K562 treated with DMSO at 1 percent for 48 hours (cell line): ENCODE results near the gene KANK3. TPM values are rescaled to one million over a fixed set of nuclear protein-coding genes. Genes with fewer than 3 reads are reported as not detected.

ENCODE experiments used
- total RNA-seq: library from RNA; unstranded; fragments of 300-600 nt; gene quantifications from 2 replicates; pipeline ENCODE4 v1.2.3, GENCODE V29; 2022; ENCODE audit warnings: low replicate concordance; ENCODE audit errors: extremely low read depth

KANK3 gene
- total RNA-seq: not detected in 2 replicates

DNA sequence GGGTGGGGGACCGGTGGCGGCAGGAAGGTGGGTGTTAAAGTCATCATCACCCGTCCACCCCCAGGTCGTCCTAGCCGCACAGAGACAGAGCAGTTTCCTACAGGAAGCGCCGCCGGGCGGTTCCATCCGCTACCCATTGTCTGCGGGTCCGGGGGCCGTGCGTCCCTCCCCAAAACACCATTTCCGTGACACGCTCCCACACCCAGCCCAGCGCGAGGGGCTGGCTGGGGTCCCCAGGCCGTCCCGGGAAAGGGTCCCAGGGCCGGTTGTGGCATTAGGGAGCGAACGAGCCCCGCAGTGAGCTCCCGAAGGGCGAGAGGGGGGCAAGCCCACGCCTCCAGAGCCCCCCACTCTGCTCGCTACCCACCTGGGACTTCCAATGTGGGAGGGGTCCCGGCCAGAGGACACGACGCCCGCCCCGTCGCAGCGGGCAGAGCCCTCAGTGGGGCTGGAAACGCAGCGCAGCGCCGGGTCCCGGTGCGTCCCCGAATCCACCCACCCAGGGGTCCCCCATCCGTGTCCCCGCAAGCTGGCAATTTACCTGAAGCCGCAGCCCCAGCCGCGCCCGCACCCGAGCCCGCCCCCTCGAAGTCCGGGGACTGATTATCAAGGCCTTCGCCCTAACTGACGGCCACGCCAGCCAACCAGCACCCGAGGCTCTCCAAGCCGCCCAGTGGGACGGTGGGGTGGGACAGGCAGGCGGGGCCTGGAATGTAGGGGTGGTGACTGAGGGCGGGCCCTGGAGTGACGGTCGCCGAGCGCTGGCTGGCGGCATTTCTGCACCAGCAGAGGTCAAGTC lies at the start of gene KANK3:
Gene KANK3, minus strand, starts transcription at position 579 of the 799 bp plus-strand sequence. CDS start 5,434 bp downstream, outside the sequence.

DNA sequence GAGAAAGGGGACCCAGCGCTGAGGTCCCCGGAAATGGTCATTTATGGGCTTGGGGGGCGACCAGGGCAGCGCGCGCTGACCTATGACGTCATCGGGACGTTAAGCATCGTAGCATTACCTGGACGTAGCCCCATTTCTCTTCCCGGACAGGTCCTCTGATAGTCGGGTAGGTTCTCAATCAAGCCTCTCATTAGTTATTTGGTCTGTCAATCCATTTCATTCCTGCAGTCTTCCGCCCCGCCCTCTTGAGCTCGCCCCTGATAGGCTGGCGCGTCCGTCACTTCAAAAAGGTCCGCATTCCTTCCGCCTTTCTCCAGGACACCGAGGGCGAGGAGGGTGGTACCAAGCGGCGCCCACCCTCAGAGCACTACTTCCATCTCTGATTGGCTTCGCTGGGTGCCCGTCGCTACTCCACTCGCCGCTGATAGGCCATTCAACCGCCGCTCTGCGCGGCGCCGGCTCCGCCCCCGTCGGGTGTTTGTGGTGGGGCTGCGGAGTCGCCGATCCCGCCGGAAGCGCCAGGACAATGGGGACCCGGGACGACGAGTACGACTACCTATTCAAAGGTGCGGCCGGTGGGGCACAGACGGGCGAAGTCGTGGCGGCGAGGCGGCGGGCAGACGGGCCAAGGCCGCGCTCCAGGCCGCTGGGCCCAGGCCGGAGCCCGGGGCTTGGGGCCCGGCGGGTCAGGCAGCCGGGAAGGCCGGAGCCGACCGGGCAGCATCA lies 47.0 kb upstream of the KANK3 start, which contains the start of gene RAB11B:
Gene RAB11B, plus strand, starts transcription at position 470 of the 726 bp plus-strand sequence. Its CDS starts 57 bp downstream, at position 527.

DNA sequence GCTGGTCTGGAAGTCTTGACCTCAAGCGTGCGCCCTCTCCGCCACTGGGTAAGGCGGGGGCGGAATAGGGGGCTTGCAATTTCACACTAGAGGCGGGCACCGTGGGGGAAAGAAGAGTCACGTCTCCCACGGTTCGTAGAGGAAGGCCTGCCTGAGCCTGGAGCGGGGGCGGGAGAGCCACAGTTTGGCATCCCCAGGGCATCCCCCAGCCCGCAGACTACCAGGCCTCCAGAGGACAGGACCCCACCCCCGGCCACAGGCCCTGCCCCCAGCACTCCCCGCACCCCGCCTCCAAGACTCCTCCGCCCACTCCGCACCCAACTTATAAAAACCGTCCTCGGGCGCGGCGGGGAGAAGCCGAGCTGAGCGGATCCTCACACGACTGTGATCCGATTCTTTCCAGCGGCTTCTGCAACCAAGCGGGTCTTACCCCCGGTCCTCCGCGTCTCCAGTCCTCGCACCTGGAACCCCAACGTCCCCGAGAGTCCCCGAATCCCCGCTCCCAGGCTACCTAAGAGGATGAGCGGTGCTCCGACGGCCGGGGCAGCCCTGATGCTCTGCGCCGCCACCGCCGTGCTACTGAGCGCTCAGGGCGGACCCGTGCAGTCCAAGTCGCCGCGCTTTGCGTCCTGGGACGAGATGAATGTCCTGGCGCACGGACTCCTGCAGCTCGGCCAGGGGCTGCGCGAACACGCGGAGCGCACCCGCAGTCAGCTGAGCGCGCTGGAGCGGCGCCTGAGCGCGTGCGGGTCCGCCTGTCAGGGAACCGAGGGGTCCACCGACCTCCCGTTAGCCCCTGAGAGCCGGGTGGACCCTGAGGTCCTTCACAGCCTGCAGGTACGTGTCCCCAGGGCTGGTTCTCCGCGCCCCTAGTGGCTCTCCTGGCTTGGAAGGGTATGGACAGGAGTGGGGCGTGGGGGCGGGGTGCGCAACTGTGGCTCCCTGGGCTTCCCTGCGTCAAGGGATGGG lies 21.0 kb upstream of the KANK3 start, which contains the start of gene ANGPTL4:
Gene ANGPTL4, plus strand, starts transcription at position 353 of the 969 bp plus-strand sequence. Its CDS starts 167 bp downstream, at position 520.

DNA sequence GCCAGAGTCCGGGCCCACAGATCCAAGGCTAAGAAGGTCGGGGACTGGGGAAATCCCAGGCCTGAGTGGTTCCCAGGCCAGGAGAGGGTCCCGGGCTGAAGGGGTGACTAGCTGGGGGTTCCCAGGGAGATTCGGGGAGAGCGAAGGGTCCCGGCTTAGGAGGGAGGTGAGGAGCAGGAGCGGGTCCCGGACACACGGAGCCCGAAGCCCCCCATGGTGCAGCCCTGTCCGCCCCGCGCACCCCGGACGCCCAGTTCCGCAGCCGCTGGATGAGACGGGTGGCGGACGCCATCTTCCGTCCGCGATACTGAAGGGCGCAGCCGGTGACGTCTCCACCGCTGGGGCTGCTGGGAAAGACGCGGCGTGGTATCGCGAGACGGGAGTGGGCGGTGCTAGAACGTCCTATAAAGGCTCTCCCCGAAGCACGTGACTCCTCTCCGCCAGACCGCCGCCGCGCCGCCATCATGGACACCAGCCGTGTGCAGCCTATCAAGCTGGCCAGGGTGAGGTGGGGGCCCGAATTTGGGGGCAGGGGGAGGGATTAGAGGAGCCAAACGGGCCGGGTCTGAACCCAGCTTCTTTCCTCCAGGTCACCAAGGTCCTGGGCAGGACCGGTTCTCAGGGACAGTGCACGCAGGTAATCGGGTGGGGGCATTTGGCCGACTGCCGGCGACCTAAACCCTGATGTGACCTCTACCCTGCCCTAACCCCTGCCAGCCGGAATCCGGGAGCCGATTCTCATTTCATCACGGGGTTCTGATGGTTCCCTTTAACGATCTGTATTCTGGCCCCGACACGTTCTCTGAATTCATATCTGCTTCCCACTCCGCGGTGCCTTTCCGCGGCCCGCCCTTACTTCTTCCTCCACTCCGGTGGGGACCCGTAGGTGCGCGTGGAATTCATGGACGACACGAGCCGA lies 21.7 kb downstream of the KANK3 start, which contains the start of the genes NDUFA7 and RPS28:
Gene NDUFA7, minus strand, starts transcription at position 309 of the 919 bp plus-strand sequence. Its CDS starts 17 bp downstream, at position 292.
Gene RPS28, plus strand, starts transcription at position 430 of the 919 bp plus-strand sequence. Its CDS starts 35 bp downstream, at position 465.

DNA sequence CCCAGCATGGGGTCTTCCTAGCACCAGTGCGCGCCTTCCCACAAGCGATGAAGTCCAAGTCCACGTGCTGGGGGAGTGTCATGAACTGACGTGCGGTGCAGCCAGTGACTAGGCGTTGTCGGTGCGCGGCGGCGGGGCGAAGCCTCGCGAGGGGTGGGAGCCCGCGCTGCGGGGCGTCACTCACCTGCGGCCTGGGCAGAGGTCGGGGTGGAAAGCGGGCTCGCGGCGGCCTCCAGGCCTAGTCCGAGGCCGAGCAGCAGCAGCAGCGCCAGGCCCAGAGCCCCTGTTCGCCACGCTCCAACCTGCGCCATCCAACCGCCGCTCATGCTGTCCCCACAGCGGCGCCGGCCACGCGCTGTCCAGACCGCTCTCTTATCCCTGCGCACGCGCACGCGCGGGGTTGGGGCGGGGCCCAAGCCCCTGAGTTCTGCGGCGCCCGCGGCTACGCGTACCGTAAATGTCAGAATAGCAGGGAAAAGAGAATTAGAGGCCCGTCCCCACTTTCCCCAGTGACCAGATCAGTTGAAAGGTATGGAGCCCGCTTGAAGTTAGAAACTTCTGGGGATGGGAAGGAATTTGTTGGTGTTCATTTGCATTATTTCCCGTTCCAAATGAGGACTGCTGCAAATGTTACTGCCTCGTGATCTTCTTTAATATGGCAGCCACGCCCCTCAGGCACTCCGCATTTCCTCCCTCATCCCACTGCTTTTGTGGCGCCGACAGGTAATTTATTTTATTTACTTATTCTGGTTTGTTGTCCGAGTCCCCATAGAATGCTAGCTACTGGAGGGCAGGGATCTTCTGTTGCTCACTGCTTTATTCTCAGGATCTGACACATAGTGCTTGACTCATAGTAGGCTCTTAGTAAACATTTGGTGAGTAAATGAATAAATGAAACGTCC lies 34.8 kb downstream of the KANK3 start, which contains the start of gene CD320:
Gene CD320, minus strand, starts transcription at position 394 of the 902 bp plus-strand sequence. Its CDS starts 68 bp downstream, at position 326.

Other genes with a start within 250 kb of the KANK3 start
- not detected in 2 replicates for gene FBN3, start 193.7 kb downstream of the KANK3 start, total RNA-seq
- gene CERS4, start 133.9 kb downstream of the KANK3 start, total RNA-seq: not detected in 2 replicates
- not detected in 2 replicates for gene CD320, start 34.9 kb downstream of the KANK3 start, total RNA-seq
- not detected in 2 replicates for gene NDUFA7, start 21.9 kb downstream of the KANK3 start, total RNA-seq
- not detected in 2 replicates for gene RPS28, start 21.8 kb downstream of the KANK3 start, total RNA-seq
- not detected in 2 replicates for gene ANGPTL4, start 20.9 kb upstream of the KANK3 start, total RNA-seq
- not detected in 2 replicates for gene RAB11B, start 47.1 kb upstream of the KANK3 start, total RNA-seq
- not detected in 2 replicates for gene MARCHF2, start 70.0 kb upstream of the KANK3 start, total RNA-seq
- gene HNRNPM, start 101.7 kb upstream of the KANK3 start, total RNA-seq: not detected in 2 replicates
- gene PRAM1, start 159.4 kb upstream of the KANK3 start, total RNA-seq: not detected in 2 replicates
- gene ZNF414, start 170.9 kb upstream of the KANK3 start, total RNA-seq: not detected in 2 replicates
- not detected in 2 replicates for gene MYO1F, start 234.2 kb upstream of the KANK3 start, total RNA-seq